HEK293T (cell line): ENCODE measurements around the gene SESTD1.

ENCODE experiments used
- CTCF ChIA-PET: fragments of 350-600 bp; formaldehyde crosslinking; extraction: SDS; loops from one replicate; lab custom pipeline; 2021; ENCODE audit warnings: antibody characterized with exemption, inconsistent platforms; lab: Yijun Ruan, JAX
- POLR2A ChIA-PET: fragments of 350-600 bp; formaldehyde crosslinking; extraction: SDS; loops from one replicate; lab custom pipeline; 2020; ENCODE audit warnings: antibody characterized with exemption, inconsistent platforms; lab: Yijun Ruan, JAX
- DNase-seq: peaks from one replicate; pipeline ENCODE4 v3.0.0; 2012; ENCODE audit warnings: mixed read lengths; ENCODE audit errors: extremely low spot score
- ARNT ChIP-seq: fragments of 450-650 bp; IDR thresholded peaks from 2 replicates; pipeline ENCODE4 v1.6.1; 2017; ENCODE audit warnings: mild to moderate bottlenecking
- BHLHE40 ChIP-seq: fragments of 450-650 bp; IDR thresholded peaks from 2 replicates; pipeline ENCODE4 v1.6.1; 2016; ENCODE audit warnings: mild to moderate bottlenecking, moderate library complexity, borderline replicate concordance
- CTBP1 ChIP-seq: fragments of 450-650 bp; IDR thresholded peaks from 2 replicates; pipeline ENCODE4 v1.6.1; 2016; ENCODE audit warnings: borderline replicate concordance
- ELF4 ChIP-seq: fragments of 450-650 bp; IDR thresholded peaks from 2 replicates; pipeline ENCODE4 v1.6.1; 2017; ENCODE audit warnings: antibody characterized with exemption
- FOXA1 ChIP-seq: fragments of 450-650 bp; IDR thresholded peaks from 2 replicates; pipeline ENCODE4 v1.6.1; 2016; ENCODE audit warnings: mild to moderate bottlenecking
- FOXK2 ChIP-seq: fragments of 450-650 bp; IDR thresholded peaks from 2 replicates; pipeline ENCODE4 v1.6.1; 2016; ENCODE audit warnings: mild to moderate bottlenecking
- FOXM1 ChIP-seq: fragments of 450-650 bp; IDR thresholded peaks from 2 replicates; pipeline ENCODE4 v1.6.1; 2017; ENCODE audit warnings: mild to moderate bottlenecking, borderline replicate concordance
- HDGF ChIP-seq: fragments of 450-650 bp; IDR thresholded peaks from 2 replicates; pipeline ENCODE4 v1.6.1; 2017; ENCODE audit warnings: antibody characterized with exemption, borderline replicate concordance
- L3MBTL2 ChIP-seq: fragments of 450-650 bp; conservative IDR thresholded peaks from 2 replicates; pipeline ENCODE4 v1.6.1; 2016; ENCODE audit warnings: mild to moderate bottlenecking
- LEF1 ChIP-seq: fragments of 450-650 bp; IDR thresholded peaks from 2 replicates; pipeline ENCODE4 v1.6.1; 2017; ENCODE audit warnings: mild to moderate bottlenecking, borderline replicate concordance
- NFRKB ChIP-seq: fragments of 450-650 bp; IDR thresholded peaks from 2 replicates; pipeline ENCODE4 v1.6.1; 2016; ENCODE audit warnings: mild to moderate bottlenecking, moderate library complexity
- PKNOX1 ChIP-seq: fragments of 450-650 bp; IDR thresholded peaks from 2 replicates; pipeline ENCODE4 v1.6.1; 2016
- SP1 ChIP-seq: fragments of 450-650 bp; IDR thresholded peaks from 2 replicates; pipeline ENCODE4 v1.6.1; 2017
- SUZ12 ChIP-seq: fragments of 450-650 bp; IDR thresholded peaks from 2 replicates; pipeline ENCODE4 v1.6.1; 2016; ENCODE audit warnings: mild to moderate bottlenecking
- TARDBP ChIP-seq: fragments of 450-650 bp; IDR thresholded peaks from 2 replicates; pipeline ENCODE4 v1.6.1; 2016
- ZNF384 ChIP-seq: fragments of 450-650 bp; IDR thresholded peaks from 2 replicates; pipeline ENCODE4 v1.6.1; 2016

Gene SESTD1

GRCh38 chr2:179270689-179271088 lies 6.1 kb upstream of the SESTD1 start:
- TF ChIP-seq TARDBP (no peak), HDGF (no peak), L3MBTL2 (no peak), ZNF384 (no peak), ELF4 (no peak), LEF1 (no peak), FOXK2 (no peak)
- ChIA-PET CTCF (no interaction called here), POLR2A (no interaction called here)
- DNase-seq = no peak

DNA sequence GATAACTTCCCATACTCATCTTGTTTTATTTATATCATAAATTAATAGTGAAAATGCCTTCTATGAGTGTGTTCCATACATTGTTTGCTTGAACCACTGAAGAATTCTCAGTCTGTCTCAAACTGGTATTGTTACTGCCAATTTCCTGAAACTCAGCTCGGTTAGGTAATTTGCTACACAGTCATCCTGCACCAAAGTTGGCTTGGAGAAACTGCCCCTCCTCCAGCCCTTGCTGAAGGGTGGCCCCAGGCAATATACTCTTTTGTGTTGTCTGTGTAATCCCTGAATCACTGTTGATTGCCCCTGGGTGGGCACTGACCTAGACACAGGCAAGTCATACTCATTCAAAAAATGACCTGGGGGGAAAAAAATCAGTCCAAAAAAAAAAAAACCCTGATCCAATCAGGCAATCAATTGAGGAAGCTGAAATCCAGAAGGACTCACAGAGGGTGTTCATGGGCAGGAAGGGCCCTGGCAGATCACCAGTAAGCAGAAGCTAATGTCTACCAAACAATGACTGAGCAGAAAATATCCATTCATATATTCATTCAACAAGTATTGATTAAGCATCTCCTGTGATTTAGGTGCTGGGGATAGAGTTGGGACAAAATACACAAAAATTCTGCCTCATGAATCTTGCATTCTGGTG lies 3.8 kb upstream of the SESTD1 start:
- TF ChIP-seq ELF4 (no peak), BHLHE40 (no peak), FOXA1 (no peak), ARNT (no peak), FOXK2 (no peak), SUZ12 (no peak), ZNF384 (no peak), TARDBP (no peak), NFRKB (no peak), SP1 (no peak)
- POLR2A ChIA-PET = no interaction called here
- DNase-seq = no peak
- CTCF ChIA-PET = no interaction called here

DNA sequence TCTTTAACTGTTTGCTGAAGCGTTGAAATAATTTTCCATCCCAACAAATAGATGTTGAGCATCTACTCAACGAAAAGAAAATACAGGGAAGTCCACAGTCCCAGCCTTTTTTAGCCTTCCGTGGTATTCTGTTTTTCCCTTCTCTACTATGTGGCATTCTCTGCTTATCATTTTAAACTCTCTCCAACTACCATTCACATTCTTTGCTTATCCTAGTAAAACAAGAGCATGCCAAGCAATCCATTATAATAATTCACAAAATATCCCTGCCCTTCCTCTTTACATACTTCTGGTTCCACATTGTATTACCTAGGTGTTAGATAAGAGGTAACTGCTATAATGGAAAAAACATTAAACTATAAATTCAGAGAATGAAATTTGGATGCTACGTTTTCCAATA lies 1.6 kb upstream of the SESTD1 start:
- no peak for DNase-seq
- TF ChIP-seq TARDBP = no peak
- no peak for TF ChIP-seq FOXM1
- no peak for TF ChIP-seq NFRKB
- TF ChIP-seq ELF4 = no peak
- TF ChIP-seq SUZ12 = no peak
- TF ChIP-seq ZNF384 = no peak
- TF ChIP-seq CTBP1 = no peak
- no peak for TF ChIP-seq ARNT
- no peak for TF ChIP-seq L3MBTL2
- no peak for TF ChIP-seq HDGF
- CTCF ChIA-PET = no interaction called here
- POLR2A ChIA-PET = no interaction called here

DNA sequence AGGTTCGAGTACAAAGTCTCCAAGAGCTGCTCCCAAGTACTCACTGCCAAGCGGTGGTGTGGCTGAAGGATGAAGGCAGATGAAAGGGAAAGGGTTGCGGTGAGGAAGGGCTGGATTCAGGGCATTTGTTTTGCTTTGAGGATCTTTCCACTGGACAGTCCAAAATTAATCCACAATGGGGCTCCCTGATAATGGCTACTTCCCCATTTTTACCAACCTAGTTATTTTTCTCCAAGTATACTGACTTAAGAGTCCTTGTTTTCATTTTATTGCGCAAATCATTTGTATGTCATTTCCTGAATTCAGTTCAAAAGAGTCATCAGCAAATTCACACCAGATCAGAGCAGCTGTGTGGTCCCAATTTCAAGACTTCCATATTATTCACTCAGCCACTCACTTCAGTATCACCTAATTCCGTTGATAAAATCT lies 464 bp upstream of the SESTD1 start:
- no peak for DNase-seq
- ChIA-PET CTCF (no interaction called here), POLR2A (no interaction called here)
- TF ChIP-seq FOXK2 (no peak), CTBP1 (no peak), ZNF384 (no peak), L3MBTL2 (peak; percentile 93; the same call in 1 of the 2 replicates)

- POLR2A ChIA-PET = interaction anchor here (0.7 kb wide), 1 partner anchor 61 kb away, joined by 3 read pairs; no protein-coding TSS in a partner anchor
- CTCF ChIA-PET = no interaction called here
- peak; percentile 41 for DNase-seq
Measured at GRCh38 chr2:179263446-179264367, 925 bp downstream of the SESTD1 start.

GRCh38 chr2:179263015-179263414 lies 1.6 kb downstream of the SESTD1 start:
- DNase-seq = no peak
- TF ChIP-seq ARNT (no peak), L3MBTL2 (no peak), SUZ12 (no peak), LEF1 (no peak), FOXK2 (no peak), PKNOX1 (no peak), SP1 (no peak), FOXM1 (no peak), ZNF384 (no peak), BHLHE40 (no peak), FOXA1 (no peak)
- ChIA-PET CTCF (interaction anchor here (0.7 kb wide), 1 partner anchor 922 kb away, joined by 3 read pairs; no protein-coding TSS in a partner anchor), POLR2A (interaction anchor here (0.7 kb wide), 1 partner anchor 62 kb away, joined by 3 read pairs; no protein-coding TSS in a partner anchor)

More at GRCh38 chr2:179263446-179264367, 925 bp downstream of the SESTD1 start:
- TF ChIP-seq FOXK2 (no peak), L3MBTL2 (0 out of 2 replicates have a peak, but pooled peaks have one; percentile 21), TARDBP (no peak)

GRCh38 chr2:179262077-179262660 lies 2.5 kb downstream of the SESTD1 start:
- TF ChIP-seq FOXK2 (no peak), TARDBP (no peak), PKNOX1 (no peak), CTBP1 (no peak), ARNT (no peak), NFRKB (no peak), SP1 (no peak), L3MBTL2 (no peak), SUZ12 (no peak), ZNF384 (no peak), HDGF (no peak), FOXA1 (no peak), BHLHE40 (no peak), ELF4 (no peak), FOXM1 (no peak), LEF1 (no peak)
- ChIA-PET CTCF (interaction anchor here (0.7 kb wide), 1 partner anchor 923 kb away, joined by 3 read pairs; no protein-coding TSS in a partner anchor), POLR2A (no interaction called here)
- no peak for DNase-seq
